ENCODE measurements around the gene LTBP3.
A peak's percentile ranks its signal among the peaks of the same experiment; 100 is the strongest.
"Not testable (repeated sequence)": the region's sequence is repeated elsewhere in the genome, so short reads cannot be mapped to it uniquely, and the experiment has no call there.

LTBP3 gene

GRCh38 chr11:65574811-65575567, 16.8 kb upstream of the LTBP3 start:
- peak; percentile 32 for DNase-seq
- in situ Hi-C loops (cut with HindIII; ENCODE audit: low pct_ligation_motif_present, low pct_unique_long_range_greater_than_20kb, low sequenced_read_pairs), result no loop called here

GRCh38 chr11:65574109-65574810, 16.1 kb upstream of the LTBP3 start:
- peak; percentile 92 for DNase-seq
- in situ Hi-C loops (cut with HindIII; ENCODE audit: low pct_ligation_motif_present, low pct_unique_long_range_greater_than_20kb, low sequenced_read_pairs), result no loop called here

GRCh38 chr11:65573391-65574079, 15.4 kb upstream of the LTBP3 start:
- DNase-seq, result no peak
- in situ Hi-C loops (cut with HindIII; ENCODE audit: low pct_ligation_motif_present, low pct_unique_long_range_greater_than_20kb, low sequenced_read_pairs), result no loop called here

- DNase-seq, result peak; percentile 80
- in situ Hi-C loops (cut with HindIII; ENCODE audit: low pct_ligation_motif_present, low pct_unique_long_range_greater_than_20kb, low sequenced_read_pairs), result no loop called here
These were observed 14.3 kb upstream of the LTBP3 start, which contains the start of gene FAM89B for GRCh38 chr11:65572356-65573051. Gene FAM89B, plus strand, starts transcription at chr11:65572538. Its CDS starts 132 bp downstream, at chr11:65572670.

GRCh38 chr11:65571940-65572339, 13.8 kb upstream of the LTBP3 start:
- DNase-seq, result peak; percentile 67
- in situ Hi-C loops (cut with HindIII; ENCODE audit: low pct_ligation_motif_present, low pct_unique_long_range_greater_than_20kb, low sequenced_read_pairs), result no loop called here

GRCh38 chr11:65571420-65571819, 13.3 kb upstream of the LTBP3 start:
- DNase-seq, result no peak
- in situ Hi-C loops (cut with HindIII; ENCODE audit: low pct_ligation_motif_present, low pct_unique_long_range_greater_than_20kb, low sequenced_read_pairs), result no loop called here

GRCh38 chr11:65569973-65570918, 12.1 kb upstream of the LTBP3 start, which contains the start of gene ZNRD2:
Gene ZNRD2, plus strand, starts transcription at chr11:65570477. Its CDS starts 15 bp downstream, at chr11:65570492.
- in situ Hi-C loops (cut with HindIII; ENCODE audit: low pct_ligation_motif_present, low pct_unique_long_range_greater_than_20kb, low sequenced_read_pairs), result no loop called here
- DNase-seq, result peak; percentile 97

GRCh38 chr11:65569164-65569972, 11.2 kb upstream of the LTBP3 start:
- in situ Hi-C loops (cut with HindIII; ENCODE audit: low pct_ligation_motif_present, low pct_unique_long_range_greater_than_20kb, low sequenced_read_pairs), result no loop called here
- no peak for DNase-seq

GRCh38 chr11:65565624-65566453, 7.7 kb upstream of the LTBP3 start:
- DNase-seq, result no peak
- in situ Hi-C loops (cut with HindIII; ENCODE audit: low pct_ligation_motif_present, low pct_unique_long_range_greater_than_20kb, low sequenced_read_pairs), result no loop called here

- in situ Hi-C loops (cut with HindIII; ENCODE audit: low pct_ligation_motif_present, low pct_unique_long_range_greater_than_20kb, low sequenced_read_pairs); DNase-seq: not testable (repeated sequence)
These were observed 6.9 kb upstream of the LTBP3 start for GRCh38 chr11:65564879-65565559.

GRCh38 chr11:65563601-65564000, 5.4 kb upstream of the LTBP3 start:
- no peak for DNase-seq
- in situ Hi-C loops (cut with HindIII; ENCODE audit: low pct_ligation_motif_present, low pct_unique_long_range_greater_than_20kb, low sequenced_read_pairs), result no loop called here

- in situ Hi-C loops (cut with HindIII; ENCODE audit: low pct_ligation_motif_present, low pct_unique_long_range_greater_than_20kb, low sequenced_read_pairs), result no loop called here
- DNase-seq, result no peak
These were observed 4.6 kb upstream of the LTBP3 start for GRCh38 chr11:65562788-65563187.

GRCh38 chr11:65562020-65562419, 3.9 kb upstream of the LTBP3 start:
- DNase-seq, result no peak
- in situ Hi-C loops (cut with HindIII; ENCODE audit: low pct_ligation_motif_present, low pct_unique_long_range_greater_than_20kb, low sequenced_read_pairs), result no loop called here

- in situ Hi-C loops (cut with HindIII; ENCODE audit: low pct_ligation_motif_present, low pct_unique_long_range_greater_than_20kb, low sequenced_read_pairs), result no loop called here
- peak; percentile 57 for DNase-seq
These were observed 2.6 kb upstream of the LTBP3 start for GRCh38 chr11:65560555-65561418.

All from ACHN (cell line).